Fibroblast of skin of left quadriceps (primary cell): ENCODE results near the gene RIMS4.
"Not testable (repeated sequence)": the region's sequence is repeated elsewhere in the genome, so short reads cannot be mapped to it uniquely, and the experiment has no call there.

ENCODE experiments used
- DNase-seq, 2 experiments: peaks; one replicate each; pipeline ENCODE4 v3.0.0-alpha.2; 2013; ENCODE audit warnings: low read depth in 2 of 2

Gene RIMS4

GRCh38 chr20:44765701-44766347 lies 44.5 kb downstream of the RIMS4 start:
- no peak for DNase-seq

- no peak for DNase-seq
These were observed 45.3 kb downstream of the RIMS4 start for GRCh38 chr20:44765091-44765490.

GRCh38 chr20:44763798-44764197 lies 46.5 kb downstream of the RIMS4 start:
- DNase-seq = not testable (repeated sequence)

GRCh38 chr20:44762466-44763140 lies 47.7 kb downstream of the RIMS4 start:
- DNase-seq = no peak

- DNase-seq = no peak
These were observed 48.9 kb downstream of the RIMS4 start for GRCh38 chr20:44761423-44761822.

- DNase-seq = no peak
These were observed 50.8 kb downstream of the RIMS4 start for GRCh38 chr20:44759595-44759994.

GRCh38 chr20:44758247-44759101 lies 51.9 kb downstream of the RIMS4 start:
- no peak for DNase-seq

GRCh38 chr20:44756956-44757355 lies 53.4 kb downstream of the RIMS4 start:
- no peak for DNase-seq

- DNase-seq = no peak
These were observed 54.2 kb downstream of the RIMS4 start for GRCh38 chr20:44756011-44756688.

GRCh38 chr20:44754554-44754953 lies 55.8 kb downstream of the RIMS4 start:
- no peak for DNase-seq

GRCh38 chr20:44752099-44752931 lies 58.0 kb downstream of the RIMS4 start:
- DNase-seq = no peak

- no peak for DNase-seq
These were observed 60.1 kb downstream of the RIMS4 start for GRCh38 chr20:44750081-44750805.

GRCh38 chr20:44748005-44748370 lies 62.4 kb downstream of the RIMS4 start:
- no peak for DNase-seq

GRCh38 chr20:44747166-44748004 lies 63.0 kb downstream of the RIMS4 start:
- DNase-seq = no peak

- no peak for DNase-seq
These were observed 63.8 kb downstream of the RIMS4 start for GRCh38 chr20:44746367-44747165.

GRCh38 chr20:44745598-44746366 lies 64.6 kb downstream of the RIMS4 start, which contains the start of gene KCNK15:
TSS of gene KCNK15 (plus strand) at chr20:44745865. CDS start at chr20:44745911, 46 bp downstream.
- no peak for DNase-seq

- no peak for DNase-seq
These were observed 65.2 kb downstream of the RIMS4 start for GRCh38 chr20:44745122-44745597.
